GM20000 (cell line): ENCODE results near the gene CRIP3.

Source experiments
- DNase-seq: peaks from one replicate; pipeline ENCODE4 v3.0.0; 2012; ENCODE audit warnings: low spot score
- CTCF ChIP-seq: IDR thresholded peaks from 2 replicates; pipeline ENCODE4 v1.5.1; 2012; ENCODE audit warnings: mild to moderate bottlenecking, control low read depth; ENCODE audit errors: extremely low read depth, missing control alignments

The CRIP3 gene

GRCh38 chr6:43257367-43258145 is 51.1 kb downstream of the CRIP3 start:
- no peak for TF ChIP-seq CTCF
- DNase-seq: no peak

DNA sequence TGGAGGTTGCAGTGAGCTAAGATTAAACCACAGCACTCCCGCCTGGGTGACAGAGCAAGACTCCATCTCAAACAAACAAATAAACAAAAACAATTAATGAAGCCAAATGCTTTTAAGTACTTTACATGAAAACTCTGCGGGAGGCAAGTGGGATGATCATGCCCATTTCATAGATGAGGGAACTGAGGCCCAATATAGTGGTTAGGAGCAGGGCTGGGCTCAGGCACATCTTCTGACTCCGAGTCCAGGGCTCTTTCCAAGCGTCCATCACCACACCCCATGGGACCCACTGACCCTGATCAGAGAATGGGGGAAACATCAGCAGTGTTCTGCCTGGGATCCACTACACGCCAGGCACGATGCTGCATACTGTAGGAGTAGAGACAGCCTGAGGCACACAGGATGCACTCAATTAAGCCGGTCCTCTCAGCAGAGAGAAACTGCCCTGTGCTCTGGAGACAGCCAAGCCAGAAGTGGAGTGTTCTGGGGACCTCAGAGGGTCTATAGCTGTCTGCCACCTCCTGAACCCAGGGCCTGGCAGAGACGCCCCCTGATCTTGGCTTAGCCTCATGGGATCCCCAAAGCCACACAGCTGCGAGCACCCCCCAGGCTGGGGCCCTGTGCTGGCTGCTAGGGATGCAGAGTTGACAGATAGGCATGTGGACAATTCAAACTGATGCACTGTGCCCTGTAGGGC is 51.8 kb downstream of the CRIP3 start:
- no peak for TF ChIP-seq CTCF
- DNase-seq: no peak
